SIG-M5 treated with dmso at 0.1 percent for 504 hours (cell line): ENCODE data around the gene KNDC1.

ENCODE experiments used
- DNase-seq: peaks from one replicate; lab custom pipeline; 2025; ENCODE audit not compliant: unreplicated experiment; lab: John Stamatoyannopoulos, UW

The KNDC1 gene

GRCh38 chr10:133205146-133205545 is 45.1 kb downstream of the KNDC1 start:
- DNase-seq, result no peak

- no peak for DNase-seq
These were observed 46.5 kb downstream of the KNDC1 start for GRCh38 chr10:133206356-133207040.

GRCh38 chr10:133207041-133207600 is 47.1 kb downstream of the KNDC1 start:
- no peak for DNase-seq

DNA sequence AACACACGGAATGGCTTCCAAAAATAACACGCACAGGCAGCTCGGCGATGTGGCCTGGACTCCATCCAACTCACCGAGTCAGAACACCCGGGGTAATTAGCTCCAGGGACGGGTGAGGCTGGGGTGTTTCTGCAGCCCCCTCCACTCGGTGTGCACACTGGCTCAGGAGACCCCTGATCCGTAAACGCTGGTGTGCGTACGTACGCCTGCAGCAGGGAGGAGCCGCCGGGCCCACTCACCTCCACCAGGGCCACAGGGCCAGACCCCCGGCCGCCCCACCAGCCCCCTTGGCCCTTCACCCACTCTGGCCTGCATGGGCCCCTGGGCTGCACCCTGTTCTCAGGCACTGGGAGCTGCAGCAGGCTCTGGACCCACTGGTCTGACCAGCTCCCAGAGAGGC is 47.6 kb downstream of the KNDC1 start:
- DNase-seq, result no peak

GRCh38 chr10:133208466-133208865 is 48.4 kb downstream of the KNDC1 start:
- no peak for DNase-seq

DNA sequence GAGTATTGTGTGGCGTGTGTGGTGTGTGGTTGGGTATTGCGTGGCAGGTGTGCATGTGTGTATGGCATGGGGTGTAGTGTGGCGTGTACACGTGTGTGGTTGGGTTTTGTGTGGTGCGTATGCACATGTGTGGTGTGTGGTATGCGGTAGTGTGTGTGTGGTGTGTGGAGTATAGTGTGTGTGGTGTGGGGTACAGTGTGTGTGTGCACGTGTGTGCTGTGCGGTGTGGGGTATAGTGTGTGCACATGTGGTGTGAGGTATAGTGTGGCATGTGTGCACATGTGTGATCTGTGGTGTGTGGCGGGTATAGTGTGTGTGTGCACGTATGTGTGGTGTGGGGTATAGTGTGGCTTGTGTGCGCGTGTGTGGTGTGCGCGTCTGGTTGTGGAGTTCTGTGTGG is 49.1 kb downstream of the KNDC1 start:
- no peak for DNase-seq

- DNase-seq, result no peak
These were observed 49.6 kb downstream of the KNDC1 start for GRCh38 chr10:133209641-133210040.

DNA sequence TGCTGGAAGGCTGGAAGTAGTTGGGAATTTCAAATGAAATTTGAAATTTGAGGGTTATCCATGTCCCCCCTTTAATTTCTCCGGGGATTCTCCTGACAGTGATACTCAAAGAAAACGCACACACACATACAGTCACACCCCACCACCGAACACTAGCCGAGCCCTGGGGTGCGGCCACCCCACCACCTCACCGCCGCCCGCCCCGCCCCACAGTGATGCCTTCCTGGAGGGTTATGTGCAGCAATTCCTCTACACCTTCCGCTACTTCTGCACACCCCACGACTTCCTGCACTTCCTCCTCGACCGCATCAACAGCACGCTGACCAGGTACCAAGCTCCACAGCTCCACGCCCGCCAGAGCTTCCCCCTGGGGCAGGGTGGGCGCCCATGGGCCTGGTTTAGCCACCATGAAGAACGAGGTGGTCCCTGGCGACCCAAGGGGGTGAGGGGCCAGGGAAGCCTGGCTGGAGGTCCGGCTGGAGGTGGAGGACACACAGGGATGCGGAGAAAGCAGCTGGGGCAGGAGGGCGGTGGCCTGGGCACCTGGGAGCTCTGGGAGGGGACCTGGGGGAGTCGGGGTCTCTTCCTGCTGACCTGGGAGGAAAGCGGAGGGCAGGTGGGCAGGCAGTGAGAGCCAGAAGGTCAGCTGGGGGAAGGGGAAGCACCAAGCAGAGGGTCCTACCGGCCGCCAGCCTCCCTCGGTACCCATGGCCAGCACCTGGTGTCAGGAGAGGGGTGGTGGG is 50.5 kb downstream of the KNDC1 start:
- no peak for DNase-seq

DNA sequence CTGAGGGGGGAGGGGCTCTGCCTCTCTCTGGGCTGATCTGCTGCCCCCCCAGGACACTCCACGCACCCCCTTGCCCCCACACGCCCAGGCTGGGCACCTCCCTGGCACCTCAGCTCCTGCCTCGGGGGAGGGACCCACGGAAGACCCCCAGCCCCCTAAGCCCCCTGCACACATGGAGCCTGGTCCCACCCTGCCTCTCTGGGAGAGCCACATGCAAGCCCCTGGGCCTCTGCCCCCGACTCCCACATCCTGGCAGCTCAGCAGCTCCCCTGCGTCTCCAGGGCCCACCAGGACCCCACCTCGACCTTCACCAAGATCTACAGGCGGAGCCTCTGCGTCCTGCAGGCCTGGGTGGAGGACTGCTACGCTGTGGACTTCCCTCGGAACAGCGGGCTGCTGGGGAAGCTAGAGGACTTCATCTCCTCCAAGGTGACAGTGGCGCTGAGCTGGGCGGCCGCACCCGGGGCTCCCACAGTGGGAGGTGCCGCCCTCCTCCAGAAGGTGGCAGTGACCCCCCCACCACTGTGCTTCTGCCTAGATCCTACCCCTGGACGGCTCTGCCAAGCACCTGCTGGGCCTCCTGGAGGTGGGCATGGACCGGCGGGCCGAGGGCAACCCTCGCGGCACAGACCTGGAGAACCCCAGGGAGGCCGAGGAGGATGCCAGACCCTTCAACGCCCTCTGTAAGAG is 51.3 kb downstream of the KNDC1 start:
- no peak for DNase-seq

DNA sequence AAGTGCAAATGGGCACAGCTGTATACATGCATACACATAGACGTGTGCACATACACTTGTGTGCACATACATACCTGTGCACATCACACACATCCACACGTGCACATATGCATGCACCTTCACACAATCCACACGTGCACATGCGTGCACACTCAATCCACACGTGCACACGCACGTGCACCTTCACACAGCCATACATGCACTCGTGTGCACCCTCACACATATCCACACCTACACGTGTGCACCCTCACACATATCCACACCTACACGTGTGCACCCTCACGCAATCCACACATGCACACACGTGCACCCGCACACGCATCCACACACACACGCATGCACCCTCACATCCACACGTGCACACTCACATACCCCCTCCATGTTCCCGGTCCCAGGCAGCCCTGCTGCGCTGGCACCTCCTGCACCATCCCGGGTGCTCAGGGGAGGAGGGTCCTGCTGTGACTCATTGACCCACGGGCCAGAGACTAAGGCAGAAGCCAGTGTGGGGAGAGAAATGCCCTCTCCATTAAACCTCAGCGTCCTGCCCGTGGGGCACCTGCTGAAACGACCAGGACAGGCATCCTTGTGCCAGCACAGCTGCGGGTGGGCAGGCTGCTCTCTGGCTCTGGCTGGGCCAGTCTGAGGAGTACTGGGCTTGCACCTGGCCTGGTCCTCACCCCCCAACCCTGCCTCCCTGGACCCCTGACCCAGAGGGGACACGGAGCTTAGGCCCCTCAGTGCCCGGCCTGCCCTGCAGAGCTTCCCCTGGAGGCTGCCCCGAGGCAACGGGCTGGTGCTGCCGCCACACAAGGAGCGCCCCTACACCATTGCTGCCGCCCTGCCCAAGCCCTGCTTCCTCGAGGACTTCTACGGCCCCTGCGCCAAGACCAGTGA is 52.2 kb downstream of the KNDC1 start:
- DNase-seq, result no peak

- no peak for DNase-seq
These were observed 53.0 kb downstream of the KNDC1 start for GRCh38 chr10:133212853-133213494.

DNA sequence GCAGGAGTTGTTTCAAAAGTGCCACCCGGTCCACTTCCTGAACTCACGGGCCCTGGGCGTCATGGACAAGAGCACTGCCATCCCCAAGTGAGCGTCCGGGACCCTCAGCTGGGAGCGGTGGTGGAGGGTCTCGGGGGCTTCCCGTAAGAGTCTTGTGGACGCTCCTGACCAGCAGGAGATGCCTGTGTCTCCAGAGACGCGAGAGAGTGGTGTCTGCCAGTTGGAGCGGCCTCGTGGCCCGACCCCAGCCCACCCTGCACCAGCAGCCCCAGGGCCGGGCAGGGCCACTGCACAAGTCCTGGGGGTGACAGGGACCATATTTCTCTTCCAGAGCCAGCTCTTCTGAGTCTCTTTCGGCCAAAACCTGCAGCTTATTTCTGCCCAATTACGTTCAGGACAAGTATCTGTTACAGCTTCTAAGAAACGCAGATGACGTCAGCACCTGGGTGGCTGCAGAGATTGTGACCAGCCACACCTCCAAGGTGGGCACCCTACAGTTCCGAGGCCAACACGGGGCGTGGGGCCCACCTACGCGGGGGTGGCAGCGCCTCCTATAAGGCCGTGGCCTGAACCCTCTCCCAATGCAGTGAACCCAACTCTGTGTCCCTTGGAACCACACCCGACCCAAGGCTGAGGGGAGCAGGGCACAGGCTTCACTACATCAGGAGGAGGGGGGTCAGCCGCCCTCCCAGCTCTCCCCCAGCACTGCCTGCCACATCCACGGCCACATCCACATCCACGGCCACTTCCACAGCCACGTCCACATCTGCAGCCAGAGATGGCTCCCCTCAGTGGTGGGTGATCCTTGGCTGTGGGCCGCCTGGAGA is 53.8 kb downstream of the KNDC1 start:
- DNase-seq, result no peak

GRCh38 chr10:133214468-133215410 is 54.7 kb downstream of the KNDC1 start:
- DNase-seq, result no peak

GRCh38 chr10:133215586-133215985 is 55.6 kb downstream of the KNDC1 start:
- no peak for DNase-seq

- DNase-seq, result no peak
These were observed 56.8 kb downstream of the KNDC1 start for GRCh38 chr10:133216776-133217175.

GRCh38 chr10:133217800-133218589 is 58.0 kb downstream of the KNDC1 start:
- DNase-seq, result no peak

- no peak for DNase-seq
These were observed 58.9 kb downstream of the KNDC1 start for GRCh38 chr10:133218891-133219290.

DNA sequence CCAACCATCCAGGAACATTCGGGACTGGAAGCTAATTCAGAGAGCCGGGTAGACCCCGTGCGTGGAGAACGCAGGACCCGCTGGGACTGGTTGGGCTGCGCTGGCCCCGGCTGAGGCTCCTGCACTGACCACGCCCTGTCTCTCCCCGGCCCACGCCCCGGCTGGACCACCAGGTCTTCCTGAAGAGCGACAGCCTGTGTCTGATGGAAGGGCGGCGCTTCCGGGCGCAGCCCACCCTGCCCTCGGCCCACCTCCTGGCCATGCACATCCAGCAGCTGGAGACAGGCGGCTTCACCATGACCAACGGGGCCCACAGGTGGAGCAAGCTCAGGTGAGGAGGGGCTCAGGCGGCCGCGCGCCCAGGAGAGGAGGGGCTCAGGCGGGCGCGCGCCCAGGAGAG is 59.8 kb downstream of the KNDC1 start:
- no peak for DNase-seq
